Ishikawa (cell line): Measurements from ENCODE around the gene TTLL7.

ENCODE experiments used
- CEBPB ChIP-seq: IDR thresholded peaks from 2 replicates; pipeline ENCODE4 v1.6.1; 2012
- CREB1 ChIP-seq: IDR thresholded peaks from 2 replicates; pipeline ENCODE4 v1.6.1; 2012; ENCODE audit warnings: low read depth
- EGR1 ChIP-seq: IDR thresholded peaks from 2 replicates; pipeline ENCODE4 v1.6.1; 2012
- EP300 ChIP-seq: IDR thresholded peaks from 2 replicates; pipeline ENCODE4 v1.6.1; 2012; ENCODE audit warnings: borderline replicate concordance
- FOXM1 ChIP-seq: IDR thresholded peaks from 2 replicates; pipeline ENCODE4 v1.6.1; 2012; ENCODE audit warnings: low read depth, borderline replicate concordance
- NFIC ChIP-seq: IDR thresholded peaks from 2 replicates; pipeline ENCODE4 v1.6.1; 2012
- RAD21 ChIP-seq: IDR thresholded peaks from 2 replicates; pipeline ENCODE4 v1.6.1; 2012; ENCODE audit warnings: low read depth
- TAF1 ChIP-seq: IDR thresholded peaks from 2 replicates; pipeline ENCODE4 v1.6.1; 2012; ENCODE audit warnings: low read depth, mild to moderate bottlenecking
- TCF12 ChIP-seq: IDR thresholded peaks from 2 replicates; pipeline ENCODE4 v1.6.1; 2012; ENCODE audit warnings: low read depth
- TEAD4 ChIP-seq: IDR thresholded peaks from 2 replicates; pipeline ENCODE4 v1.6.1; 2012
- YY1 ChIP-seq: IDR thresholded peaks from 2 replicates; pipeline ENCODE4 v1.6.1; 2012; ENCODE audit warnings: low read depth
- ZBTB7A ChIP-seq: IDR thresholded peaks from 2 replicates; pipeline ENCODE4 v1.6.1; 2012; ENCODE audit warnings: low read depth
- TF ChIP-seq, protein P1 (sequence below): IDR thresholded peaks from 2 replicates; pipeline ENCODE4 v1.6.1; 2012
- TF ChIP-seq, protein P2 (sequence below): IDR thresholded peaks from 2 replicates; pipeline ENCODE4 v1.6.1; 2012; ENCODE audit warnings: low read depth, mild to moderate bottlenecking
- TF ChIP-seq, protein P3 (sequence below): IDR thresholded peaks from 2 replicates; pipeline ENCODE4 v1.6.1; 2012

The TTLL7 gene

DNA sequence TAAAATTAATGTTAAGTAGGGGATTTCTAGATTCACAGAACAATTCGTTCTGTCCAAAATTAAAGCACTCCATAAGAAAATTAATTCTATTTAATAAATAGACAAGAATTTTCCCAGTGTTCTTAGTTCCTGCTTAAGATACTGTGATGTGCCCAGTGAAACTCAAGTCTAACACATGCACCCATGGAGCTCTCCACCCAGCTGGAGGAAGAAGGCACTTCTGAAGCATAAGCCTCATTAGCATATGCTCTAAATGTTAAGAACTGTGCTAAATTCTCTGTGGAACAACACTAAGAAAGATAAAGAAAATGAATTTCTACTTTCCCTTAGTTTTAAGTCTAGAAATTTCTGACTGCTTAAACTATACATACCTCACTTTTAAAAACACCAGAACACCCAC is 71.2 kb downstream of the TTLL7 start:
- TF ChIP-seq YY1 (no peak), NFIC (no peak), TEAD4 (no peak), FOXM1 (no peak), CREB1 (no peak), EP300 (no peak), TCF12 (no peak), TAF1 (no peak), RAD21 (no peak), ZBTB7A (no peak), EGR1 (no peak), CEBPB (no peak)
- TF ChIP-seq, protein P1, sequence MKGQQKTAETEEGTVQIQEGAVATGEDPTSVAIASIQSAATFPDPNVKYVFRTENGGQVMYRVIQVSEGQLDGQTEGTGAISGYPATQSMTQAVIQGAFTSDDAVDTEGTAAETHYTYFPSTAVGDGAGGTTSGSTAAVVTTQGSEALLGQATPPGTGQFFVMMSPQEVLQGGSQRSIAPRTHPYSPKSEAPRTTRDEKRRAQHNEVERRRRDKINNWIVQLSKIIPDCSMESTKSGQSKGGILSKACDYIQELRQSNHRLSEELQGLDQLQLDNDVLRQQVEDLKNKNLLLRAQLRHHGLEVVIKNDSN: no peak
- TF ChIP-seq, protein P2, sequence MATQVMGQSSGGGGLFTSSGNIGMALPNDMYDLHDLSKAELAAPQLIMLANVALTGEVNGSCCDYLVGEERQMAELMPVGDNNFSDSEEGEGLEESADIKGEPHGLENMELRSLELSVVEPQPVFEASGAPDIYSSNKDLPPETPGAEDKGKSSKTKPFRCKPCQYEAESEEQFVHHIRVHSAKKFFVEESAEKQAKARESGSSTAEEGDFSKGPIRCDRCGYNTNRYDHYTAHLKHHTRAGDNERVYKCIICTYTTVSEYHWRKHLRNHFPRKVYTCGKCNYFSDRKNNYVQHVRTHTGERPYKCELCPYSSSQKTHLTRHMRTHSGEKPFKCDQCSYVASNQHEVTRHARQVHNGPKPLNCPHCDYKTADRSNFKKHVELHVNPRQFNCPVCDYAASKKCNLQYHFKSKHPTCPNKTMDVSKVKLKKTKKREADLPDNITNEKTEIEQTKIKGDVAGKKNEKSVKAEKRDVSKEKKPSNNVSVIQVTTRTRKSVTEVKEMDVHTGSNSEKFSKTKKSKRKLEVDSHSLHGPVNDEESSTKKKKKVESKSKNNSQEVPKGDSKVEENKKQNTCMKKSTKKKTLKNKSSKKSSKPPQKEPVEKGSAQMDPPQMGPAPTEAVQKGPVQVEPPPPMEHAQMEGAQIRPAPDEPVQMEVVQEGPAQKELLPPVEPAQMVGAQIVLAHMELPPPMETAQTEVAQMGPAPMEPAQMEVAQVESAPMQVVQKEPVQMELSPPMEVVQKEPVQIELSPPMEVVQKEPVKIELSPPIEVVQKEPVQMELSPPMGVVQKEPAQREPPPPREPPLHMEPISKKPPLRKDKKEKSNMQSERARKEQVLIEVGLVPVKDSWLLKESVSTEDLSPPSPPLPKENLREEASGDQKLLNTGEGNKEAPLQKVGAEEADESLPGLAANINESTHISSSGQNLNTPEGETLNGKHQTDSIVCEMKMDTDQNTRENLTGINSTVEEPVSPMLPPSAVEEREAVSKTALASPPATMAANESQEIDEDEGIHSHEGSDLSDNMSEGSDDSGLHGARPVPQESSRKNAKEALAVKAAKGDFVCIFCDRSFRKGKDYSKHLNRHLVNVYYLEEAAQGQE: no peak
- TF ChIP-seq, protein P3, sequence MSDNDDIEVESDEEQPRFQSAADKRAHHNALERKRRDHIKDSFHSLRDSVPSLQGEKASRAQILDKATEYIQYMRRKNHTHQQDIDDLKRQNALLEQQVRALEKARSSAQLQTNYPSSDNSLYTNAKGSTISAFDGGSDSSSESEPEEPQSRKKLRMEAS: no peak

DNA sequence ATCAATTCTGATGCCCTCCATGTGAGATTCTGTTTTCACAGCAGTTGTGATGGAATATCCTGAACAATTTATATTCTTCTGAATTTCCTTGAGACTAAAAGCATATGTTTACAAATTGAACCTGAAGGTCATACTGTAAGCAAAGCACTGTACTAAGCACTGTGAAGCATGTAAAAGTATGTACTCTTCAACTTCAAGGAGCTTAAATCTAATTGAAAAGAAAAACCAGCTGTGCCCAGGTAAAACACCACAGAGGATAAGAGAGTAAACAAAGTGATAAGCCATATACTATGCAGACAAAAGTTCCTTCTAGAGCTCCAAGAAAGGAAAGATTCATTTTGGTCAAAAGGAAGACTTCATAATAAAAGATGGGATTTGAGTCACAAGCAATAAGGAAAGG is 71.9 kb downstream of the TTLL7 start:
- no peak for TF ChIP-seq EP300
- TF ChIP-seq TCF12: no peak

DNA sequence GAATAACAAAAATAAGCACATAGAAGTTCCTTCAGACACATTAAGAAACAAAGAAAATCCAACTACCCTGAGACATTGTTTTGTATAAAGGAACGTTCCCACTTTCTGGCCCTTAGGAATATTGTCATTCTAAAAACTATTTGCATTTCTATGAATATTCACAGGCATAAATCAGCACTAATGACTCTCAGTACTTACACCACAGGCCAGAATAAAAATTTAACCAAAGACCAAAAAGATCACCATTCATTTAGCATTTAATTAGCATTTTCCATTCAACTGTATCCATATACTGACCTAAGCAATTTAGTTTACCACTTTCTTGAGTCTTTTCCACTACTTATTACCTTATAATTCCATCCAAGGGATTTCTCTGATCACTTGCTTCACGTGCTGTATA is 75.4 kb downstream of the TTLL7 start:
- TF ChIP-seq, protein P1: no peak
- TF ChIP-seq TEAD4: no peak
- no peak for TF ChIP-seq TCF12
- TF ChIP-seq FOXM1: no peak
- no peak for TF ChIP-seq NFIC
- TF ChIP-seq, protein P3: no peak
- TF ChIP-seq YY1: no peak
- TF ChIP-seq TAF1: no peak
- TF ChIP-seq CREB1: no peak
- no peak for TF ChIP-seq CEBPB
- TF ChIP-seq ZBTB7A: no peak
- no peak for TF ChIP-seq RAD21
- no peak for TF ChIP-seq EGR1
- no peak for TF ChIP-seq EP300
- TF ChIP-seq, protein P2: no peak

DNA sequence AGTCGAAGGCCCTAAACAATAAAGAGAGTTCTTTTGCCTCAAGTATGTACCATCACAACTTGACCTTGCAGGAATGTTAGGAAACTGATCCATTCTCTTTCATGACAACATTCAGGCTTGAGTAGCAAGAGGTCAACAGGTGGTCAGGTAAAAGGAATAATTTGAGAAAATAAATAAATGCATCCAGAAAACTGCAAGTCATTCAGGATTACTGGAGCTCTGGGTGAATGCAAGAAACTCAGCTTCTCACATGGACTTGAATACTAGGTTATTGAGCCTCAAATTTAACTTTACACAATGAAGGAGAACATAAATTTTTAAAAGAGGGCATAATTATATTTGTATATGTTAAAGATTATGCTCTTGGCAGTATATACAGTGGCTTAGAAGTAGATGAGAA is 76.5 kb downstream of the TTLL7 start:
- TF ChIP-seq TAF1 (no peak), TEAD4 (no peak), CREB1 (no peak), TCF12 (no peak), NFIC (no peak), YY1 (no peak), EGR1 (no peak), RAD21 (no peak), CEBPB (no peak), FOXM1 (no peak), ZBTB7A (no peak), EP300 (no peak)
- TF ChIP-seq, protein P3: no peak
- TF ChIP-seq, protein P1: no peak
- TF ChIP-seq, protein P2: no peak
